Upper lobe of left lung (tissue), 4 donors: ENCODE measurements around the gene CMTM8.

Experiments used
- CTCF ChIP-seq, 6 experiments: fragments of 450-650 bp in 4 of 6; fragments of 200-600 bp in 2 of 6; sonication (generic) in 2 of 6; IDR thresholded peaks; one replicate each; pipeline ENCODE4 v1.5.1; 2016 to 2019; ENCODE audit warnings: antibody characterized with exemption in 6 of 6
- EP300 ChIP-seq, 4 donors: sonication (generic); formaldehyde crosslinking; IDR thresholded peaks; one replicate each; pipeline ENCODE4 v1.5.1; 2017; ENCODE audit warnings: antibody characterized with exemption in 4 of 4, control low read depth in 2 of 4
- POLR2AphosphoS5 ChIP-seq, 2 donors: sonication (generic); formaldehyde crosslinking; IDR thresholded peaks; one replicate each; pipeline ENCODE4 v1.5.1; 2017; ENCODE audit warnings: antibody characterized with exemption in 2 of 2

- no peak for TF ChIP-seq CTCF (IDR thresholded peaks at IDR 0.05)
- no peak for TF ChIP-seq EP300 (IDR thresholded peaks at IDR 0.05)
- no peak for TF ChIP-seq POLR2AphosphoS5 (IDR thresholded peaks at IDR 0.05)
These were observed 82.8 kb downstream of the CMTM8 start for GRCh38 chr3:32321095-32321790.
